ENCODE measurements around the gene ZFP30. TPM values are rescaled to one million over a fixed set of nuclear protein-coding genes. Genes with fewer than 3 reads are reported as not detected.

ZFP30 gene
- total RNA-seq, 1 donor from 2014 or later = 12.2 TPM

- H3K4me1 Mint-ChIP-seq (ENCODE audit: low read depth) = no peaks in the 10 kb centered on the region
- intact Hi-C loops (cut with micrococcal nuclease) = no loop called here
- H3K27ac Mint-ChIP-seq = no peak overlapping the region
- no peaks in the 10 kb centered on the region for H3K27me3 Mint-ChIP-seq (ENCODE audit: low read depth)
- H3K4me3 Mint-ChIP-seq (ENCODE audit: low read depth) = no peak overlapping the region
- H3K36me3 Mint-ChIP-seq (ENCODE audit: low read depth) = peaks cover 54% of the 10 kb centered on the region
- no peak for DNase-seq (ENCODE audit: low spot score)
- H3K9me3 Mint-ChIP-seq = peaks cover 68% of the 10 kb centered on the region
These were observed 19.9 kb downstream of the ZFP30 start for GRCh38 chr19:37635076-37636056.

GRCh38 chr19:37594982-37595382, 60.3 kb downstream of the ZFP30 start:
- peak overlapping the region; percentile 88 for H3K27ac Mint-ChIP-seq

GRCh38 chr19:37594304-37594981, 60.8 kb downstream of the ZFP30 start, which contains the start of the genes ZNF540 and ZNF571:
Gene ZNF540, plus strand, starts transcription at chr19:37594876. Its CDS starts 3,572 bp downstream, at chr19:37598448.
Gene ZNF571, minus strand, starts transcription at chr19:37594792. Its CDS starts 8,116 bp downstream, at chr19:37586676.
- peak within 1 kb of the TSS; percentile 88 for H3K27ac Mint-ChIP-seq
- peaks cover 17% of the 10 kb centered on the region for H3K4me1 Mint-ChIP-seq (ENCODE audit: low read depth)
- peak within 1 kb of the TSS; percentile 90 for H3K4me3 Mint-ChIP-seq (ENCODE audit: low read depth)
- H3K9me3 Mint-ChIP-seq = peaks cover 60% of the 10 kb centered on the region
- DNase-seq (ENCODE audit: low spot score) = peak; percentile 82
- H3K27me3 Mint-ChIP-seq (ENCODE audit: low read depth) = no peaks in the 10 kb centered on the region
- intact Hi-C loops (cut with micrococcal nuclease) = loop anchor here (1.0 to 2.0 kb wide), 5 partner anchors 61 to 377 kb away; partner anchors contain the start of genes ZFP30, ZNF569 and ZNF573
- H3K36me3 Mint-ChIP-seq (ENCODE audit: low read depth) = peaks cover 5% of the 10 kb centered on the region

More at GRCh38 chr19:37594982-37595382, 60.3 kb downstream of the ZFP30 start:
- H3K27me3 Mint-ChIP-seq (ENCODE audit: low read depth) = no peaks in the 10 kb centered on the region
- DNase-seq (ENCODE audit: low spot score) = no peak
- H3K4me3 Mint-ChIP-seq (ENCODE audit: low read depth) = peak overlapping the region; percentile 90
- intact Hi-C loops (cut with micrococcal nuclease) = loop anchor here (1.0 to 2.0 kb wide), 5 partner anchors 60 to 378 kb away; partner anchors contain the start of genes ZFP30, ZNF569 and ZNF573
- peaks cover 64% of the 10 kb centered on the region for H3K9me3 Mint-ChIP-seq
- H3K4me1 Mint-ChIP-seq (ENCODE audit: low read depth) = peaks cover 17% of the 10 kb centered on the region
- peaks cover 5% of the 10 kb centered on the region for H3K36me3 Mint-ChIP-seq (ENCODE audit: low read depth)

GRCh38 chr19:37593996-37594303, 61.3 kb downstream of the ZFP30 start:
- Mint-ChIP-seq H3K4me1 (ENCODE audit: low read depth) (peaks cover 17% of the 10 kb centered on the region), H3K36me3 (ENCODE audit: low read depth) (peaks cover 5% of the 10 kb centered on the region), H3K27ac (peak overlapping the region; percentile 88), H3K27me3 (ENCODE audit: low read depth) (no peaks in the 10 kb centered on the region), H3K9me3 (peaks cover 62% of the 10 kb centered on the region), H3K4me3 (ENCODE audit: low read depth) (peak overlapping the region; percentile 90)
- intact Hi-C loops (cut with micrococcal nuclease) = loop anchor here (1.0 to 2.0 kb wide), 5 partner anchors 61 to 377 kb away; partner anchors contain the start of genes ZFP30, ZNF569 and ZNF573
- DNase-seq (ENCODE audit: low spot score) = no peak

- H3K27me3 Mint-ChIP-seq (ENCODE audit: low read depth) = no peaks in the 10 kb centered on the region
- peaks cover 60% of the 10 kb centered on the region for H3K9me3 Mint-ChIP-seq
- no peak overlapping the region for H3K4me3 Mint-ChIP-seq (ENCODE audit: low read depth)
- intact Hi-C loops (cut with micrococcal nuclease) = no loop called here
- H3K4me1 Mint-ChIP-seq (ENCODE audit: low read depth) = no peaks in the 10 kb centered on the region
- H3K27ac Mint-ChIP-seq = no peak overlapping the region
- H3K36me3 Mint-ChIP-seq (ENCODE audit: low read depth) = peaks cover 14% of the 10 kb centered on the region
- no peak for DNase-seq (ENCODE audit: low spot score)
These were observed 71.9 kb downstream of the ZFP30 start for GRCh38 chr19:37583340-37583739.

GRCh38 chr19:37572203-37572602, 83.1 kb downstream of the ZFP30 start:
- H3K9me3 Mint-ChIP-seq = peaks cover 62% of the 10 kb centered on the region
- H3K4me1 Mint-ChIP-seq (ENCODE audit: low read depth) = no peaks in the 10 kb centered on the region
- H3K27me3 Mint-ChIP-seq (ENCODE audit: low read depth) = no peaks in the 10 kb centered on the region
- intact Hi-C loops (cut with micrococcal nuclease) = no loop called here
- peaks cover 3% of the 10 kb centered on the region for H3K36me3 Mint-ChIP-seq (ENCODE audit: low read depth)
- DNase-seq (ENCODE audit: low spot score) = no peak
- H3K4me3 Mint-ChIP-seq (ENCODE audit: low read depth) = no peak overlapping the region
- no peak overlapping the region for H3K27ac Mint-ChIP-seq

- Mint-ChIP-seq H3K4me1 (ENCODE audit: low read depth) (no peaks in the 10 kb centered on the region), H3K36me3 (ENCODE audit: low read depth) (peaks cover 15% of the 10 kb centered on the region), H3K4me3 (ENCODE audit: low read depth) (no peak overlapping the region), H3K27me3 (ENCODE audit: low read depth) (no peaks in the 10 kb centered on the region), H3K27ac (no peak overlapping the region), H3K9me3 (peaks cover 81% of the 10 kb centered on the region)
- no peak for DNase-seq (ENCODE audit: low spot score)
- intact Hi-C loops (cut with micrococcal nuclease) = no loop called here
These were observed 89.9 kb downstream of the ZFP30 start for GRCh38 chr19:37565370-37565669.

GRCh38 chr19:37564624-37565369, 90.5 kb downstream of the ZFP30 start:
- H3K27ac Mint-ChIP-seq = no peak overlapping the region
- no peaks in the 10 kb centered on the region for H3K27me3 Mint-ChIP-seq (ENCODE audit: low read depth)
- H3K4me3 Mint-ChIP-seq (ENCODE audit: low read depth) = no peak overlapping the region
- DNase-seq (ENCODE audit: low spot score) = no peak
- H3K4me1 Mint-ChIP-seq (ENCODE audit: low read depth) = no peaks in the 10 kb centered on the region
- intact Hi-C loops (cut with micrococcal nuclease) = no loop called here
- H3K36me3 Mint-ChIP-seq (ENCODE audit: low read depth) = peaks cover 15% of the 10 kb centered on the region
- peaks cover 76% of the 10 kb centered on the region for H3K9me3 Mint-ChIP-seq

Other genes with a start within 250 kb of the ZFP30 start
- 3.5 and 3.8 TPM in 2 replicates for gene ZNF569, start 188.0 kb downstream of the ZFP30 start, total RNA-seq
- gene ZNF570, start 186.1 kb downstream of the ZFP30 start, total RNA-seq = 2.3 and 2.6 TPM in 2 replicates
- 0.32 and 0.66 TPM in 2 replicates for gene ZNF793, start 148.5 kb downstream of the ZFP30 start, total RNA-seq
- gene ZNF571, start 60.7 kb downstream of the ZFP30 start, total RNA-seq = 0.50 and 0.67 TPM in 2 replicates
- 0.41 and 0.46 TPM in 2 replicates for gene ZNF540, start 60.6 kb downstream of the ZFP30 start, total RNA-seq
- 2.7 and 3.0 TPM in 2 replicates for gene ZNF607, start 64.3 kb upstream of the ZFP30 start, total RNA-seq
- gene ZNF573, start 124.1 kb upstream of the ZFP30 start, total RNA-seq = 3.1 and 3.6 TPM in 2 replicates

Data from activated T-helper 2 cell treated with anti-CD3 and anti-CD28 coated beads, Interferon-gamma antibody, Interleukin-2, Interleukin-4, amounts not matched to agents 10 μg/mL and 5 μg/mL and 100 μg/mL, durations not matched to agents 14 hours and 24 hours and 36 hours (primary cell).